GM19025 (cell line): Measurements from ENCODE around the gene SOX2.

Experiments used
- ATAC-seq: cut with Tn5 transposase; IDR thresholded peaks from one replicate; pipeline ENCODE4 v1.9.1; 2021; ENCODE audit warnings: mild to moderate bottlenecking, low read depth, moderate library complexity; ENCODE audit not compliant: unreplicated experiment

Gene SOX2

DNA sequence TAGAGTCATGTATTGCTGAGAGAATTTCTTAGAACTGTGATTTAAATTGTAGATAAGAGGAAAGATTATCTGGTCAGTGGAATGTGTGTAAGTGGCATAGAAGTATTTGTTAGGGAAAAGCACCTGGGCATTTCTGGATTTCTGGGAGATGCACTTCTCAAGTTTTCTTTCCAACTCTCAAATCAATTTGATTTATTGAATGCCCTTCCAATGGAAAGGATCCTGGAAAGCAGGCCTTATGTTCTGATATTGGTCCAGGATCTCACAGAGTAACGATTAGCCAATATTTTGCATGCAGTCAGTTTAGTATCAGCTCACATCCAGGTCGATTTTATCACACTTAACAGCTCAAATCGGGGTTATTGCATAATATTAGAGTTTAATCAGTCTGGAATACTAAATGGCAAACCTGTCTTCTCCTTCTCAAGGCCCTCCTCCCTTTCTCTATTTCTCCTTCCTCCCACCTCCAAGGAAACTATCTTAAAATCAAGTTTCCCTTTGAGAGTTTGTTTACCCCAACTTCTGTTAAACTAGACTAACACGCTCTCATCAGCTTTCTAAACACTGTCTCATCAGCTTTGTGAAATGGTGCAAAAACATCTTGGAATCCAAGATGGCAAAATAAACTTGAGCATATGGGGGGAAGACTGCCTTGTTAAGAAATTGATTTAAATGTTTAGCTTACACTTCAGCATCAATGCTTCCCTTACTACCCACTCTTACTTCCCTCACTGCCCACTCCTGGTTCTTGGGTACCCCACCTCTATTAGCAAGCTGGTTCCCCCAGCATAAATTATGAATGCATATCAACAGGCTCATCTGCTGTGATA, 9.5 kb downstream of the SOX2 start:
- ATAC-seq: no peak

DNA sequence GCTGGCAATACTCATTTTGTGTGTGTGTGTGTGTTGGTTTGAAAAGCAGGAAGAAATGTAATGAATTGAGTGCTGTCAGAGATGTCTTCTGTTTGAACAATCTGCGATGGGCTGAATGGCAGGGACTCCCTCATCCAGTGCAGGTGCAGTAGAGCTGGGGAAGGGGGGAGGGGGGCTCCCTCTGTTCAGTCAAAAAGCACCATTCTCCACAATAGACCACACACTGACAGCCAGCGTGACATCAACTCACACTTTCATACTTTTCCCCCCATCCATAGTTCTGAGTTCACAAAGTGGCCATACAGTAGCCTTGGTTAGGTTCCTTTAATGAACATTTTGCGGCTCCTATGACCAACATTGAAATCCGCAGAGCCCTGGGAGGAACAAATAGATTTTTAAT, 10.4 kb downstream of the SOX2 start:
- ATAC-seq: no peak

DNA sequence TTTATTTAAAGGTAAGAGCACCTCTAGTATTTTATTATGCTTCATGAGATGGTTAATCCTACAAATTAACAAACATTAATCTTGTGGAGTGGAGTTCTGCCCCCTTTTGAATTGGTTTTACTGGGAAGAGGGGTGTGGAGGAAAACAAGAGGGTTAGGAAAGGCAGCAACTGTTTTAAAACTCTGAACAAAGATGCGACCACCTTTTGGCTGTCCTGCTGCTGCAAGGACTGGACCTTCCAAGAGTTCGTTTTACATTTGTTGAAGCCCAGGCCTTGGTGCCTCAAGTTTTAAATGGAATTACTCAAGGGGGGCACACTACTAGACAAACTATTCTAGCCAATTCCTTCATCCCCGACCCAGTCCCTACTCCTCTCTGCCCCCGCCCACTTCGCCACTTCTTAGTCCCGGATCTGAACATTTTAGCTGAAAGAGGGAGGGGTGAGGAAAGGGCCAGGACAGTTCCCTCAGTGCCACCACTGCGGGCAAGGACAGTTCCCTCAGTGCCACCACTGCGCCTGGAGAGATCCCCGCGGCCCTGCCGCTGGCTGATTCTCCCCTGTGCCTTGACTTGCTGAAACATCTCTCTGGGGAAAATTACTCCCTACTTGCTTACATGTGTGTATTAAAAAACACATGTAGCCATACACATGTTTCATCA, 11.2 kb downstream of the SOX2 start:
- ATAC-seq: no peak

DNA sequence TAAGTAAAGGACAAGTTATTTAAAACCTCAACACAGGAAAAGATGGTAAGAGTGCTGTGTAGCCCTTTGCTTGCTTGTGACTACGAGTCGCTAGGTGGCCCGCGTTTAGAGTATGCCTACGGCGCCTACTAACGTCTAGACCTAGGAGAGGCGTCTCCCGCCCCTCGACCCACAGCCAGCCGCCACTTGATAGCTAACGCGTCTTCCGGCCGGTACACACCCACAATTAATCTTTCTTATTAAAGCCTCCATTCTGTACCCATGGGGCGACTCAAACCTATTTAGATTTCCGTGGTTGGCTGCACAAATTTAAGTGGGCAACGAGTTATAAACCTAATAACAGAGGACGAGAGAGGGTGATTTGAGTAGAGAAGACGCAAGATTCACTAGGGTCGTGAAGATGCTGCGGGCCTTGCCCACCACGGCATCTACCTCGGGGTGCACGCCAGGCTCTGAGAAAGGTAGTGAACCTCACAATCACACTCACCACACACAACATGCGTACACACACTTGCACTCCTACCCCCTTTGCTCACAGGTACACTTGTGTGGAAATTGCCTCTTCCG, 12.0 kb downstream of the SOX2 start:
- no peak for ATAC-seq

DNA sequence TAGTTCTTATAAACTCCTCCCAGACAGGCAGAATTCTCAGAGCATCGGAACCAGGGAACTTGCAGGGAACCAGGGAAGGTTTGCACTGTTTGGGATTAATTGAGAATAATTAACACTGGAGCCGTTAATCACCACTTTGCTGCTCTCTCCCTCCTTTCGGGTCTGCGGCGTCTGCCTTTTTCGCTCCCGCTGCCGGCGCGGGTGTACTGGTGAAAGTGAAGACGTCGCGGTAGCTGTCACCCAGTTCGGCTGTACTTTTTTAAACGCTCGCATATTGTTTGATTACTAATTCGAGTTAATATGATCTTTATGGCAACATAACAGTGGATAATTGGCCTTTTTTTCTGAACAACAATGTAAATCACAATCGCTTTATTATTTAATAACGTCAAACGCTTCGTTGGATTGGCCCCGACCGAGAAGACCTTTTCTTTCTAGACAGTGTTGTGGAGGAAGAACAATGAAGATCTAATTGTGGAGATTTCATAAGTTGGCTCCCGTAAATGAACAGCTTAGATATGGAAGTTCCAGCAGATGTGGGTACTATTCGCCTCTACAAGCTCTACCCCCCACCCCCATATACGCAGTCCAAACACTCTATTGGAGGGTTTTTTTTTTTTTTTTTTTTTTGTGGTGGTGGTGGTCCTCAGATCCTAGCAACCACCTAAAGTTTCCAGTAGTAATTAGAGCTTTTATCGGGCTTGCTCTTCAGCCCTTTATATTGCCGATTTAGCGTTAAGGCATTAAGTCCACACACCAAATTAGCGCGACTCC, 12.7 kb downstream of the SOX2 start:
- ATAC-seq: no peak

DNA sequence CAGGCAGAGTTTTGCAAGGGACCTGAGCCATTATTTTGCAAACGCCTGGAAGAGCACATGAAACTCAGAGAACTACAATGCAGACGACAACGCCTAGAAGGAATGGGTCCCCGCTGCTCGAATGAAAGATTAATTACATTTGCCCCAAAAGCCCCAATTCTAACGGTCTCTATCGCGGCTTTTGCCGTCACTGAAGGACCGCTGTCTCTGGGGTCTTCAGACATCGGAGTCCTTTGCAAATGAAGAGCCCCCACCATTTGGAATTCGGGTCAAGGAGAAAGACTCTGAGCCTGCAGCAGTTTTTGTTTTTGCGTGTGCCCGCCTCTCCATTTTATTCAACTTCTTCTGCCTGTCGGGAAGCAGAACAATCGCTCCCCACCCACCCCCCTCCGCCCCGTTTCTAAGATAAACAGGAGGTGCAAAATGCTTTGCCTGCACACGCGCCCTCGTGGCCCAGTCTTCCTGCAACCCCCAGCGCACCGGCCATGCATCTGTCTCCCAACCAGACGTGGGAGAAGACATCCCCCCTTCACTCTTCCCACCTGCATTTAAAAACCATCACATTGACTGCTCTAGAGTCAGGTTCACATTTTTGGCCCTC, 13.5 kb downstream of the SOX2 start:
- ATAC-seq: no peak

DNA sequence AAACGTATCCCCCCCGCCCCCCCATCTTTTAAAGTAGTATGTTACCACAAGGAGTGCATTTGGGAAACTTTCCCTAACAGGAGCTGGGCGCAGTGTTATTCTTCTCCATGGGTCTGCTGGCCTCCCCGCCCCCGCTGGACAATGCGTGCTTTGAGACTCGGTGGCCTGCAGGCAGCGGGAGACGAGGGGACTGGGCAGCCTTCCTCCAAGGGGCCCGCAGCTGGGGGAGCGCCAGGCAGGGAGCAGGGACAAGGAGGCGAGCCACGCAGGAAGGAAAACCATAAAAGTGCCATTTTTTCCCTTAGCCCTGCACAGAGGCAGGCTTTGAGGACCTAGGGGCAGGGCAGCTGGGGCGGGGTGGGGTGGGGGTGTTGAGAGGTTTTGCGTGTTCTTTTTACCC, 14.1 kb downstream of the SOX2 start:
- no peak for ATAC-seq

DNA sequence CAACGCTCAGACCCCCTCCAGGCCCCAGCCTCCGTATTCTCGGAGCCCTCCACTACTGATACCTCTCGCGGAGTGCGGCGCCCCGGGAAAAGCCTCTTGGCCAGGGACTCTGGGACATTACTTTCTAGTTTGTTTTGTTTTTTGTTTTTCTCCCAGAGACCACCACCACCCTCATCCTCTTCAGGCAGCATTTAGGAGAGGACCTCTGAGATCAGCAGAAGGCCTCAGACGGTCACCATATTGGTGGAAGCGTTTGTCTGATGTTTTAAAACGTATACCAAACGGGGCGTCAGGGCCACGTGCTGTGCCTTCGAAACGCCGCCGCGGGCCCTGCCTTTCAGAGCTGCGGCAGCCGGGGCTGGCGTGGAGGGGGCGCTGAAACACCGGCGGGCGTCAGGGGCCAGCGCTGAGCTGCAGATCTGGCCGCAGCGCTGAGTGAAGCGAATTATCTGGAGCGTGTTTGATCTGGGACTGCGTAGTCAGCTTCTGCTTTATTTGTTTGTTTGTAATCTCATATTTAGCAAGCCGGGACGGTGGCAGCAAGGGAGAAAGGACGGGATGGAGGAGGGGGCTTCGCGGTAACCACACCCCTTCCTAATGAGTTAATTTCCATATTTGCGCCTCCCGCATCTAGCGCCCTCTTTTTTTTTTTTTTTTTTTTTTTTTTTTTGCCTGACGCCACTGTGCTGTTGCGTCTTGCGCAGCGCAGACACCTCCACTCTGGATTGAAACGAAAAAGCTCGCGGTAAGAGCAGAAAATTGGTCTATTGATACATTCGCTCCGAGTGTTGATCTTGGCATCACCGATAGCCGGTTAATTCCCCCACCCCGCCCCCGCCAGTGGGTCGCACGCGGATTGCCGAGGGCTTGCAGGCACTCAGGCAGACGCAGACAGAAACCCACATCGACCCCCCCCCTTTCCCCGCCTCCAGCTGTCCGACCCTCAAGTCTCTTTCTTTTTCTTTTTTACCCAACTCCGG, 14.9 kb downstream of the SOX2 start:
- no peak for ATAC-seq

DNA sequence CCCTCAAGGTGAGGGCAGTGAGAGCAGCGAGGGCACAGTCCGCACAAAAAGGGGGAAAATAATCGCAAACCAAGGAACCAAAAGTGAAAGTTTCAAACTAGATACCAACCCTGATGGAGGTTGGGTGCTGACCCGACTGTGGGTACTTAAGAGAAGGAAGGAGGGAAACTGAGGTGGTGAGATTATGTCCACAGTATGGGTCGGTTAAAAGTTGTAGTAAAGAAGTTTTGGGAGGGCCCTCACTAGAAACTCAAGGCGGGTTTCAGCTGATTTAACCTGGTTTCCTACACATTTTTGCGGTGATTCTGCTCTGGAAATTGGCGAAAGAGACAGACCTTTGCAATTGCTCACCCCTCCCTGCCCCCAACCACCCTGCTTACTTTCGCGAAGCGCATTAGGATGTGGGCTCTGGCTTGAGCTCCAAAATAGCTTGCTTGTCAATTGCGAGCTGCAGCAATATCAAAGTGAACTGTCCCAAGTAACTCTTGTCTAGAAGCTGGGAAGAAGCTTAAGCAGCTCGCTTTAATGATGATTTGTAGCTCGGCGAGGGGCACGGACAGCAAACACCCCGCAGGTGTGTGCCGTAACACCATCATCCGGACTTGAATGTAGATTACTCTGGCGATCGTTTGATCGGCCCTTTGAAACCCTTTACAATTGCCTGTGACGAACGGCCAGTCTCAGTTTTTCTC, 15.8 kb downstream of the SOX2 start:
- no peak for ATAC-seq

DNA sequence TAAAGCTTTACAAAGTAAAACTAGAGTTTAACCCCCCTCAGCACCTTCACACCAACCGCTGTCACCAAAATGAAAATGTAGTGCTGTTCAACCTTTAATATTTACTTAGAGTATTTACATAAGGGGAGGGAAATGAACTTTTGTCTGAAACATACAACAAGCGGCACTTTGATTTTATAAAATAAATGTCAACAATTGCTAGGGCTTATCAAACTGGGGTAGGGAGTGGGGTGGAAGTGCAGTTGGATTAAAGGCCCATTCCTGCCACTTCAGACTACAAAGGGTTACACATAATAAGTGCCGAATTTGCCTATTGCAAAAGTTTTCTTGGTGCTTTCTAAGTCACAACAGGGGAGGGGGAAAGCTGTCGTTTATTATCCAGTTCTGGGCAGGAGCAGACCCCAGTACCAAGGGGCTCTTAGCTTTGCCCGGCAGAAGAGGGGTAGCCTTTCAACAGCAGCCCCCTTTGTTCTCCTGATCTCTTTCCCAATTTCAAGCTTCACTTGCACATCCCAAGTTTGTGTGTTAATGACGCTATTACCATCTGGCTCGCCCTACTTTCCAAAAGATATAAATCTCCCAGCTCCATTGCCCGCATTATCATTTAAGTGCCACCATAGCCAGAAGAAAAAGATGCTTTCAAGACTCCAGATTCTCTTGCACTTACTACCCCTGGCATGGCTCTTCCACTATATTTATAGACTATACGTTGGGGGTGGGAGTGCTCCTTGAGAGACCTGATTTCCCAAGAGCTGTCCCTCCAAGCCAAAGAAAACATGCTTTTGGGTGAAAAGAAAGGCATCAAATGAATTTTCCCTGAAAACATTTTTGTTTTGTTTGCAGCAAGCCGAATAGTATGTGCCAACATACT, 17.0 kb downstream of the SOX2 start:
- ATAC-seq: no peak

DNA sequence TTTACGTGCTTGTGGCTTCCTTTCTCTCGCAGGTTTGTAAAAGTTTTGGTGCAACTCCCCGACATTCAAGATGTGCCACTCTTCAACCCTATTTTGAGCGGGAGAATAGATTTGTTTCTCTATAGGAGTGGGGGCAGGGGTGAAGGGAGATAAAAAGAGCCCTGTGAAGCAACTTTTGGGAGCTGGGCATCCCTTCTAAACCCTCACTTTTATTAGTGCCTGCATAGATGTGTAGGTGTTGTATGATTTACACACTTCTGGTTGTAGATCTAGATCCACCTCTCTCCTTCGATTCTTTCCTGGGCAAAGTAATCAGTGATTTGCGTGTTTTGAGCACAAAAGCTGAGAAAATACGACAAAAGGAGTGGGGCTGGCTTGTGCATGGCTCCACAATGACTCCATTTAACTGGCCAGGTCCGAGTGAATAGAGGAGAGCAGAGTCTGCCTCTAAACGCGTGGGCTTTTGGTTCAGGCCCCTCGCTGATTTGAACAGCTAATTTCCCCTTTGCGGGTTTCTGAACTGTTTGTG, 17.7 kb downstream of the SOX2 start:
- no peak for ATAC-seq

DNA sequence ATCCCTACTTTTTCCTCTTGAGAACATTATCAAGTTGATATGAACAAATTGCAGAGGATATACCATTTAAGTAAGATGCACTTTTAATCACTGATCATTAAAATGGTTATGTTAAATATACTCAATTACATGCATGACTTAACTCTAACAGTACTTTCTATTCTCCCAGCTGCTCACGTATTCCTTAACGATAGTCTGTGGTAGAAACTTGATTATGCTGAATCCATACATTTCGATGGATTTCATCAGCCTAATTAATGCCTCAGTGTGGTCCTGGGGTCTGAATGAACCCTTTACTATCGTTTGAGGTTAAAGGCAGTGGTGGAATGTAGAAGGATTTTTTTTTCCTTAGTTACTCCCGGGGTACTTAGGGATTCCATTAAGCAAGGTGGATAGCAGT, 18.6 kb downstream of the SOX2 start:
- no peak for ATAC-seq

DNA sequence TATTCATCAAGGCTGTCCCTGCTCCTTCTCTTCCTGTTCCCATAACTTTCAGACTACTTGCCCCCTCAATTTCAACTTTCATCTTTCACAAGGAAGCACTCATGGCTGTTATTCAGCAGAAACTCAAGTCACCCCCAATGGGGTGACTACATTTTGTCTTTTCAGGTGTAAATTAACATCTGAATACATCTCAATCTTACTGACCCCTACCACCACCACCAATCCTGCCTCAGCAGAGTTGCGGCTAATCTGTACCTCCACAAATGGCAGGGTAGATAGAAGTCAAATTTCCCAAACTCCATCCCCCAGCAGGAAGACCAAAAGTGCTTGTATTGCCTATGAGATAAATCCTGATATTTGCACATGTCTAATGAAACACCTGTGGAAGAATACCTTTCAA, 19.2 kb downstream of the SOX2 start:
- no peak for ATAC-seq

DNA sequence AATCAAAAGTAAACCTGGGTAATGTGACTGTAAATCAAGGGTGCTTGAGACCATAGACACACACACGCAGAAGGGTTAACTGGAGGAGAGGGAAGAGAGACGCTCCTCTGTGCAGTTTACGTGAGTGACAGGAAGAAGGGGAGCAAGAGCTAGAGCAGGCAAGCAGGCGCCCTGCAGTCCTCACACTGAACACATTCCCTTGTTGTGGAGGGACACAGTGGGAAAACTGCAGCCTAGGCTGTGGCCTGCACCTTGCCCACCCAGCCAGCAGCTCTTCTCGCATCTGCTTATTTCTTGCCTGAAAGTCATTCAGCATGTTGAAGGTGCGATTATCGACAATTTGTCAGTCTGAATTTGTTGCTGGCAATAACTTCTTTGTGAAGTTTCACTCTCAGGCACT, 24.2 kb downstream of the SOX2 start:
- ATAC-seq: no peak

DNA sequence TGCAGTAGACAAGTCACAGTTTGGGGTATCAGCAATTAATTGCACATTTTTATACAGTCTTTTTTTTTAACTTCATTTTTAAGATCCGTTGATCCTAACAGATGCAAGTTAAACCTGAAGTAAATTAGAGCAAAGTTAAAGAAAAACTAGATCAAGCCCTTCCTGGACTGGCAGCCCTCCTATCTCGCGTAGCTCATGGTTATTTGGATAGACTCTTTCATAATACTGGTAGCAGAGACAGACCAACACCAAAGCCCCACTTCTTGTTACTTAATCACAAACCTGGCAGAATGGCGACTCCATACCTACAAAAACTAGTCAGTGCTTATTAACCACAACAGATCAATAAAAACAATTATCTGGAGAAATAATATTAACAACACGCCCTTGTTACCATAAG, 26.8 kb downstream of the SOX2 start:
- ATAC-seq: no peak

DNA sequence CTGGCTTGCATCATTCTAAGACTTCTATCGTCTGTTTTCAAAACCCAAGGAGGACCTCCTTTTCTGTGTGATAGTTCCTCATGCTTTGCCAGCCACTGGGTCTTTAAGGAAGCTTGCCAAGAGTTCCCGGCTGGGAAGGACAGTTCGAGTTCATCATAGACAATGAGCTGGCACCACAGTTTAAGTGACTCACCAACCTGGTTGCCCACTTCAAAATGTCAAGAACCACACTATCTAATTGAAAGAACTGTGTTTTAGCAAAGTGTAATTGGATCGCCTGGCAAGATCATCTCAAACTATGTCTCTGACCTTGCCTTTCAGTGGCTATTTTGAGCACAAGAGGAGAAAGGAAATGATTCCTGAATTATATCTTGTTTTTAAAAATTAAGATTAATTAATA, 27.9 kb downstream of the SOX2 start:
- ATAC-seq: no peak

DNA sequence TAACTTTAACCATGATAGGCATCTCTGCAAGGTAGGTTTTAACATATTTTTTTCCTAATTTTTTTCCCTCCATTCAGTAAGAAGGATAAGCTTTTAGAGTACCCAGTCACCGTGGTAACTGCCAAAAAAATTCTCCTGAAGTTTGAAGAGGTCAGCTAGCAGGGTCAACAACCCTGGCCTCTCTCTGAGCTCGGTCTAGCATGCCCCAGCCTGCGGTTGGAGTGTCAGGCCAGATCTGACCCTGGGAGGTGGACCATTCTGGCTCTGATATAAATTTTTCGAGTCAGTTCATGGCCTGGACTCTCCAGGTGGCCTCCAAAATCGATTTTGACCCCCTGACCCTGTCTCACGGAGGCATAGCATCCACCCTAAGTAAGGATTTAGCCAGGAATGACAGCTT, 29.7 kb downstream of the SOX2 start:
- ATAC-seq: no peak

DNA sequence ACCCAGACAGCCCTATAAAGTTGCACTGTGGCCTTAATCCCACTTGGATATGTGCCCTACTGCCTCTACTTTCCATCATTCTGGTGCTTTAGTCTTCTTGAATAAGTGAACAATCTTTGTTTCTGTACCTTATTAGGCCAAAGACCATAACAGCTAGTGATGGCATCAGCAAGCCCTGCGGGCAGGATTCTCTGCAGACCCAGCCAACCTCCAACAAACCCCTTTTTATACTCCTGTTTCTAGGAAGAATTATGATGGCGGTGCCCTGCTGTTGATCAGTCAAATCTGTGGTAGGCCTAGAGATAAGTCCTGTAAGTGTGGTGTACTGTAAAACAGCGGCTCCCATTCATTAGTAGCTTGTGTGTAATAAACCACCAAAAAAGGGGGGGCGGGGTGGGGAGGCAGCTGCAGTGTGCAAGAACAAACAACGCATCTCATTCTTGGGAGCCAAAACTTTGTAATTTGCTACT, 40.5 kb downstream of the SOX2 start:
- no peak for ATAC-seq
